ENCODE data around the gene RIPPLY3. TPM values are rescaled to one million over a fixed set of nuclear protein-coding genes. Genes with fewer than 3 reads are reported as not detected.

The RIPPLY3 gene
- total RNA-seq, 4 donors from 2014 or later = 0.40 to 0.57 (median 0.47) TPM; not detected in 1

DNA sequence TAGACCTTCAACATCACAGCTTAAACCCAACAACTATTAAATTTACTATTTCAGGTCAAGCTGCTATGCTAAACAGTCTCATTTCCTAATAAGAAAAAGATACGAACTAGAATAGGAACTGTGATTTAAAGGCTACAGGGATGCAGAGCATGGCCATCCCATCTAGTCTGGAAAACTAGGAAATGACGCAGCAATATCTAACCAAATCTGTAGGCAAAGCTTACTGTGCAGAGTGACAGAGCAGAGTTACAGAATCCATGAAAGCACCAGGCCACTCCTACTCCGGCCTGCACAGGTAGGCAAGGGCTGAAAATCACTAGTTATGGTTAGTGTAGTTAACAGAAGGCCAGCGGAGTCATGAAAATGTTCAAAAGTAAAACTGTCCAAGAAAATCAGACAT lies 42.1 kb upstream of the RIPPLY3 start:
- H3K36me3 ChIP-seq = peaks cover 0 to 30% (median 0%) of the 10 kb centered on the region in 3 donors
- H3K4me3 ChIP-seq = no peak overlapping the region
- no peak overlapping the region for H3K27ac ChIP-seq
- no peaks in the 10 kb centered on the region for H3K27me3 ChIP-seq
- no peaks in the 10 kb centered on the region for H3K9me3 ChIP-seq
- WGBS, 2 donors = 83 to 92% methylated on average over 4 of the region's 4 CpGs
- peaks cover 0 to 21% (median 0%) of the 10 kb centered on the region in 3 donors for H3K4me1 ChIP-seq
- TF ChIP-seq, protein P1, sequence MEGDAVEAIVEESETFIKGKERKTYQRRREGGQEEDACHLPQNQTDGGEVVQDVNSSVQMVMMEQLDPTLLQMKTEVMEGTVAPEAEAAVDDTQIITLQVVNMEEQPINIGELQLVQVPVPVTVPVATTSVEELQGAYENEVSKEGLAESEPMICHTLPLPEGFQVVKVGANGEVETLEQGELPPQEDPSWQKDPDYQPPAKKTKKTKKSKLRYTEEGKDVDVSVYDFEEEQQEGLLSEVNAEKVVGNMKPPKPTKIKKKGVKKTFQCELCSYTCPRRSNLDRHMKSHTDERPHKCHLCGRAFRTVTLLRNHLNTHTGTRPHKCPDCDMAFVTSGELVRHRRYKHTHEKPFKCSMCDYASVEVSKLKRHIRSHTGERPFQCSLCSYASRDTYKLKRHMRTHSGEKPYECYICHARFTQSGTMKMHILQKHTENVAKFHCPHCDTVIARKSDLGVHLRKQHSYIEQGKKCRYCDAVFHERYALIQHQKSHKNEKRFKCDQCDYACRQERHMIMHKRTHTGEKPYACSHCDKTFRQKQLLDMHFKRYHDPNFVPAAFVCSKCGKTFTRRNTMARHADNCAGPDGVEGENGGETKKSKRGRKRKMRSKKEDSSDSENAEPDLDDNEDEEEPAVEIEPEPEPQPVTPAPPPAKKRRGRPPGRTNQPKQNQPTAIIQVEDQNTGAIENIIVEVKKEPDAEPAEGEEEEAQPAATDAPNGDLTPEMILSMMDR (IDR thresholded peaks at IDR 0.05) = no peak
- no peak for TF ChIP-seq POLR2A (IDR thresholded peaks at IDR 0.05)
- DNase-seq = no peak
- intact Hi-C loops (cut with DNase I) = no loop called here

DNA sequence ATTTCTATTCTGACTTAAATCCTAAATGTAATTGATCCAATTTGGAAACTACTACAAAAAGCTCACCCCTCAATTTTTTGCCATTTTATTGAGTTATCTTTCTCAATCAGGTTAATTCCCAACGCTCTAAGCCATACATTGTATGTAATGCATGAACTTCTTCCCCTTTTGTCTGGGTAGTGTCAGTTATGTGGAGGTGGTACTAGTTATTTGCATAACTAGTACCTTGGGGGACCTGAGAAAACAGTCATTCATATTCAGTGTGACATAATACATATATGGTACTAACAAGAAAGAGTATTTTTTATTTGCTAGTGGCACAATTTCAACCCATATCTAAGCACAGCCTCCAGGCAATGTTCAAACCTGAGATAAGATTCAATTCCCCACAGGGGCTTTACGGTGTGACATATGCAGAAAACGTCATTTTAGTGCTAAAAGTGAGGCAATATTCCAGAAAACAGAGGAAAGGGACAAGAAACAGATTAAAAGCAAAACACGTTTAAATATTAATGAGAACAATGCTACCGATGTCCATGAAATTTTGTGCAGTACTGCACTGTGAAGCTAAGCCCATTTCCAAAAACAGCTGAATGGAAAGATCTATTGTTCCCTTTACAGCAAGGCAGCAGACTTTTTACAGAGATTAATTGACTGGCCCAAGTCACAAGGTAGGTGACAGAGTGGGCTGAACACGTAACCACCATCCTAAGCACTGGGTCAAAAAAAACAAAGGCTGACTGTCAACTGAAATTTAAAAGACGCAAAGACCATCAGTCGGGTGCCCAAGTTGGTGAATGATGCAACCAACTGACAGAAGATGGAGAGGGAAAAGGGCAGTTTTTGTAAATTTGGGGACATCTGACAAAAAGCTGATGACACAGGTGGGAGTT lies 41.4 kb upstream of the RIPPLY3 start:
- intact Hi-C loops (cut with DNase I) = no loop called here
- no peaks in the 10 kb centered on the region for H3K9me3 ChIP-seq
- DNase-seq = no peak
- peak overlapping the region in 2 of 4 donors; percentile 84 to 97 for H3K4me3 ChIP-seq
- peaks cover 0 to 21% (median 0%) of the 10 kb centered on the region in 3 donors for H3K4me1 ChIP-seq
- WGBS, 2 donors = 70 to 79% methylated on average over 8 of the region's 8 CpGs
- H3K36me3 ChIP-seq = peaks cover 0 to 23% (median 0%) of the 10 kb centered on the region in 3 donors
- peak overlapping the region in 1 of 4 donors; percentile 92 for H3K27ac ChIP-seq
- H3K27me3 ChIP-seq = no peaks in the 10 kb centered on the region
- no peak for TF ChIP-seq POLR2A (IDR thresholded peaks at IDR 0.05)
- TF ChIP-seq, protein P1 (IDR thresholded peaks at IDR 0.05) = no peak

DNA sequence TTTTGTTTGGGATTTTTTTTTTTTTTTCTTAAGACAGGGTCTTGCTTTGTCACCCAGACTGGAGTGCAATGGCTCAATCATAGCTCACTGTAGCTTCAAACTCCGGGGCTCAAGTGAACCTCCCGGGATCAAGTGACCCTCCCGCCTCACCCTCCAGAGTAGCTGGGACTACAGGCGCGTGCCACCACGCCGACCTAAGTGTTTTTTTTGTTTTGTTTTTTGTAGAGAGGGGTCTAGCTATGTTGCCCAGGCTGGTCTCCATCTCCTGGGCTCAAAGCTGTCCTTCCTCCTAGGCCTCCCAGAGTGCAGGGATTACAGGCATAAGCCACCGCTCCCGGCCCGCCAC lies 40.8 kb upstream of the RIPPLY3 start:
- TF ChIP-seq, protein P1 (IDR thresholded peaks at IDR 0.05) = no peak
- no peak for TF ChIP-seq POLR2A (IDR thresholded peaks at IDR 0.05)
- no peak for DNase-seq
- intact Hi-C loops (cut with DNase I) = no loop called here
- Histone ChIP-seq H3K27ac (peak overlapping the region; percentile 79 to 93 (median 89)), H3K4me1 (peaks cover 0 to 21% (median 0%) of the 10 kb centered on the region in 3 donors), H3K27me3 (no peaks in the 10 kb centered on the region), H3K4me3 (peak overlapping the region; percentile 62 to 97 (median 74)), H3K36me3 (peaks cover 0 to 17% (median 0%) of the 10 kb centered on the region in 3 donors), H3K9me3 (no peaks in the 10 kb centered on the region)
- 32 to 53% methylated on average over 9 to 10 of the region's 10 CpGs for WGBS, 2 donors

DNA sequence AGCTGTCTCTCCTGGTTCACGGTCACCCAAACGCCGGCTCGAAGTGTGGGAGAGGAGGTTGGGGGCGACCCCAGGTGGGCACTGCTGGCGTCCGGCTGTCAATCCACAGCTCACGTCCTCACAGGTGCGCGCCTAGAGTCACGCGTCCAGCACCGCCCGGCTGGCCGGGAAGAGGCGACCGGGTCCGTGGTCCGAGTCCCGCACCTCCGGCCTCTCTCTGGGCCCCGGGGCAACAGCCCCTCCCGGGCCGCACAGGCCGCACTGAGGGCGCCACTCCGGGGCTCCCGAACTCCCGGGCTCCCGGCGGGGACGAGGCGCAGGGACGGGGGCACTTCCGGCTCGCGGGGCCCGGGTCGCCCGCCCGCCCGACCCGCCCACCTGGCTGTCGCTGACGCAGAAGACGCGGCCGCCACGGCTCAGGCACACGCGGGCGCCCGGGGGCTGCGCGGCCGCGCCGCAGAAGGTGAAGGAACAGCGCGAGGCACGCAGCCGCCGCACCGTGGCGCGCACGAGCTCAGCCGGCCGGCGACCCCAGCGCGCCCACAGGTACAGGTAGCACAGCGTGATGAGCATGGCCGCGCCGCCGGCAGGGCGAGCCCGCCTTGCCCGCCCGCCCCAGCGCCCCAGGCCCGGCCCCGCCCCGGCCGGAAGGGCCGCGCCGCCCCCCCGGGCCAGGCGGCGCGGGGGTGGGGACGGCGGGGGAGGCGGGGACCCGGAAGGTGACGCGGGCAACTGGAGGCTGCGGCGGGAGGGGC lies 40.3 kb upstream of the RIPPLY3 start, which contains the start of gene HLCS:
Gene HLCS, minus strand, starts transcription at position 604 of the 755 bp plus-strand sequence. Its CDS starts 31 bp downstream, at position 573.
- Histone ChIP-seq H3K27me3 (no peaks in the 10 kb centered on the region), H3K9me3 (no peaks in the 10 kb centered on the region), H3K4me1 (peaks cover 0 to 21% (median 0%) of the 10 kb centered on the region in 3 donors), H3K27ac (peak within 1 kb of the TSS; percentile 79 to 93 (median 89)), H3K36me3 (peaks cover 0 to 11% (median 0%) of the 10 kb centered on the region in 3 donors), H3K4me3 (peak within 1 kb of the TSS; percentile 62 to 97 (median 74))
- WGBS, 2 donors = 0% methylated on average over 2 to 4 of the region's 101 CpGs
- intact Hi-C loops (cut with DNase I) = no loop called here
- TF ChIP-seq, protein P1 (IDR thresholded peaks at IDR 0.05) = peak in 3 of 6 experiments; percentile 10 to 34 (median 16)
- peak in 1 of 4 donors; percentile 59 for TF ChIP-seq POLR2A (IDR thresholded peaks at IDR 0.05)
- no peak for DNase-seq

Data from esophagus squamous epithelium (tissue), 5 donors.